ENCODE data around the gene CECR2.

CECR2 gene

GRCh38 chr22:17436382-17436980 lies 67.2 kb downstream of the CECR2 start:
- H3K4me3 ChIP-seq (ENCODE audit: insufficient read depth, low read depth, low read length, poor library complexity, severe bottlenecking), result no peak overlapping the region
- no peak for DNase-seq
- no peaks in the 10 kb centered on the region for H3K36me3 ChIP-seq (ENCODE audit: control insufficient read depth, insufficient read depth, low read length)
- H3K9me3 ChIP-seq (ENCODE audit: control insufficient read depth, low read length), result no peaks in the 10 kb centered on the region
- H3K4me1 ChIP-seq (ENCODE audit: control insufficient read depth, insufficient read depth, low read length, poor library complexity, severe bottlenecking), result no peaks in the 10 kb centered on the region
- H3K27me3 ChIP-seq (replicated peaks; ENCODE audit: control insufficient read depth, insufficient read depth, low read length, poor library complexity, severe bottlenecking), result no peaks in the 10 kb centered on the region
- no peak overlapping the region for H3K27ac ChIP-seq (ENCODE audit: insufficient read depth, low read length, poor library complexity, severe bottlenecking)

- H3K4me1 ChIP-seq (ENCODE audit: control insufficient read depth, insufficient read depth, low read length, poor library complexity, severe bottlenecking), result no peaks in the 10 kb centered on the region
- no peak overlapping the region for H3K4me3 ChIP-seq (ENCODE audit: insufficient read depth, low read depth, low read length, poor library complexity, severe bottlenecking)
- H3K36me3 ChIP-seq (ENCODE audit: control insufficient read depth, insufficient read depth, low read length), result no peaks in the 10 kb centered on the region
- H3K27ac ChIP-seq (ENCODE audit: insufficient read depth, low read length, poor library complexity, severe bottlenecking), result no peak overlapping the region
- H3K9me3 ChIP-seq (ENCODE audit: control insufficient read depth, low read length), result no peaks in the 10 kb centered on the region
- no peaks in the 10 kb centered on the region for H3K27me3 ChIP-seq (replicated peaks; ENCODE audit: control insufficient read depth, insufficient read depth, low read length, poor library complexity, severe bottlenecking)
- no peak for DNase-seq
Measured at GRCh38 chr22:17436981-17437412, 67.7 kb downstream of the CECR2 start.

- H3K4me3 ChIP-seq (ENCODE audit: insufficient read depth, low read depth, low read length, poor library complexity, severe bottlenecking), result no peak overlapping the region
- H3K27me3 ChIP-seq (replicated peaks; ENCODE audit: control insufficient read depth, insufficient read depth, low read length, poor library complexity, severe bottlenecking), result no peaks in the 10 kb centered on the region
- DNase-seq, result no peak
- H3K27ac ChIP-seq (ENCODE audit: insufficient read depth, low read length, poor library complexity, severe bottlenecking), result no peak overlapping the region
- H3K36me3 ChIP-seq (ENCODE audit: control insufficient read depth, insufficient read depth, low read length), result no peaks in the 10 kb centered on the region
- no peaks in the 10 kb centered on the region for H3K9me3 ChIP-seq (ENCODE audit: control insufficient read depth, low read length)
- H3K4me1 ChIP-seq (ENCODE audit: control insufficient read depth, insufficient read depth, low read length, poor library complexity, severe bottlenecking), result no peaks in the 10 kb centered on the region
Measured at GRCh38 chr22:17438026-17438425, 68.8 kb downstream of the CECR2 start.

GRCh38 chr22:17441326-17441725 lies 72.1 kb downstream of the CECR2 start:
- no peaks in the 10 kb centered on the region for H3K36me3 ChIP-seq (ENCODE audit: control insufficient read depth, insufficient read depth, low read length)
- DNase-seq, result no peak
- H3K27ac ChIP-seq (ENCODE audit: insufficient read depth, low read length, poor library complexity, severe bottlenecking), result no peak overlapping the region
- no peaks in the 10 kb centered on the region for H3K9me3 ChIP-seq (ENCODE audit: control insufficient read depth, low read length)
- H3K27me3 ChIP-seq (replicated peaks; ENCODE audit: control insufficient read depth, insufficient read depth, low read length, poor library complexity, severe bottlenecking), result no peaks in the 10 kb centered on the region
- H3K4me1 ChIP-seq (ENCODE audit: control insufficient read depth, insufficient read depth, low read length, poor library complexity, severe bottlenecking), result no peaks in the 10 kb centered on the region
- no peak overlapping the region for H3K4me3 ChIP-seq (ENCODE audit: insufficient read depth, low read depth, low read length, poor library complexity, severe bottlenecking)

GRCh38 chr22:17443405-17444203 lies 74.3 kb downstream of the CECR2 start:
- Histone ChIP-seq H3K4me3 (ENCODE audit: insufficient read depth, low read depth, low read length, poor library complexity, severe bottlenecking) (no peak overlapping the region), H3K27me3 (replicated peaks; ENCODE audit: control insufficient read depth, insufficient read depth, low read length, poor library complexity, severe bottlenecking) (no peaks in the 10 kb centered on the region), H3K4me1 (ENCODE audit: control insufficient read depth, insufficient read depth, low read length, poor library complexity, severe bottlenecking) (no peaks in the 10 kb centered on the region), H3K9me3 (ENCODE audit: control insufficient read depth, low read length) (no peaks in the 10 kb centered on the region), H3K36me3 (ENCODE audit: control insufficient read depth, insufficient read depth, low read length) (no peaks in the 10 kb centered on the region), H3K27ac (ENCODE audit: insufficient read depth, low read length, poor library complexity, severe bottlenecking) (no peak overlapping the region)
- no peak for DNase-seq

GRCh38 chr22:17444204-17444504 lies 74.9 kb downstream of the CECR2 start:
- no peak overlapping the region for H3K4me3 ChIP-seq (ENCODE audit: insufficient read depth, low read depth, low read length, poor library complexity, severe bottlenecking)
- H3K27ac ChIP-seq (ENCODE audit: insufficient read depth, low read length, poor library complexity, severe bottlenecking), result no peak overlapping the region
- no peaks in the 10 kb centered on the region for H3K36me3 ChIP-seq (ENCODE audit: control insufficient read depth, insufficient read depth, low read length)
- H3K4me1 ChIP-seq (ENCODE audit: control insufficient read depth, insufficient read depth, low read length, poor library complexity, severe bottlenecking), result no peaks in the 10 kb centered on the region
- no peak for DNase-seq
- H3K9me3 ChIP-seq (ENCODE audit: control insufficient read depth, low read length), result no peaks in the 10 kb centered on the region
- no peaks in the 10 kb centered on the region for H3K27me3 ChIP-seq (replicated peaks; ENCODE audit: control insufficient read depth, insufficient read depth, low read length, poor library complexity, severe bottlenecking)

- no peak overlapping the region for H3K27ac ChIP-seq (ENCODE audit: insufficient read depth, low read length, poor library complexity, severe bottlenecking)
- no peak overlapping the region for H3K4me3 ChIP-seq (ENCODE audit: insufficient read depth, low read depth, low read length, poor library complexity, severe bottlenecking)
- H3K9me3 ChIP-seq (ENCODE audit: control insufficient read depth, low read length), result no peaks in the 10 kb centered on the region
- no peaks in the 10 kb centered on the region for H3K27me3 ChIP-seq (replicated peaks; ENCODE audit: control insufficient read depth, insufficient read depth, low read length, poor library complexity, severe bottlenecking)
- no peaks in the 10 kb centered on the region for H3K36me3 ChIP-seq (ENCODE audit: control insufficient read depth, insufficient read depth, low read length)
- H3K4me1 ChIP-seq (ENCODE audit: control insufficient read depth, insufficient read depth, low read length, poor library complexity, severe bottlenecking), result no peaks in the 10 kb centered on the region
- DNase-seq, result no peak
Measured at GRCh38 chr22:17446698-17447097, 77.4 kb downstream of the CECR2 start.

GRCh38 chr22:17451316-17451715 lies 82.1 kb downstream of the CECR2 start:
- Histone ChIP-seq H3K9me3 (ENCODE audit: control insufficient read depth, low read length) (no peaks in the 10 kb centered on the region), H3K4me1 (ENCODE audit: control insufficient read depth, insufficient read depth, low read length, poor library complexity, severe bottlenecking) (no peaks in the 10 kb centered on the region)

GRCh38 chr22:17460895-17461294 lies 91.6 kb downstream of the CECR2 start:
- no peaks in the 10 kb centered on the region for H3K4me1 ChIP-seq (ENCODE audit: control insufficient read depth, insufficient read depth, low read length, poor library complexity, severe bottlenecking)
- H3K27ac ChIP-seq (ENCODE audit: insufficient read depth, low read length, poor library complexity, severe bottlenecking), result no peak overlapping the region
- no peak for DNase-seq
- no peak overlapping the region for H3K4me3 ChIP-seq (ENCODE audit: insufficient read depth, low read depth, low read length, poor library complexity, severe bottlenecking)
- H3K27me3 ChIP-seq (replicated peaks; ENCODE audit: control insufficient read depth, insufficient read depth, low read length, poor library complexity, severe bottlenecking), result no peaks in the 10 kb centered on the region
- no peaks in the 10 kb centered on the region for H3K9me3 ChIP-seq (ENCODE audit: control insufficient read depth, low read length)
- H3K36me3 ChIP-seq (ENCODE audit: control insufficient read depth, insufficient read depth, low read length), result no peaks in the 10 kb centered on the region

More at GRCh38 chr22:17451316-17451715, 82.1 kb downstream of the CECR2 start:
- H3K4me3 ChIP-seq (ENCODE audit: insufficient read depth, low read depth, low read length, poor library complexity, severe bottlenecking), result no peak overlapping the region
- no peak for DNase-seq
- no peaks in the 10 kb centered on the region for H3K27me3 ChIP-seq (replicated peaks; ENCODE audit: control insufficient read depth, insufficient read depth, low read length, poor library complexity, severe bottlenecking)
- no peaks in the 10 kb centered on the region for H3K36me3 ChIP-seq (ENCODE audit: control insufficient read depth, insufficient read depth, low read length)
- no peak overlapping the region for H3K27ac ChIP-seq (ENCODE audit: insufficient read depth, low read length, poor library complexity, severe bottlenecking)

- Histone ChIP-seq H3K4me1 (ENCODE audit: control insufficient read depth, insufficient read depth, low read length, poor library complexity, severe bottlenecking) (no peaks in the 10 kb centered on the region), H3K9me3 (ENCODE audit: control insufficient read depth, low read length) (no peaks in the 10 kb centered on the region), H3K36me3 (ENCODE audit: control insufficient read depth, insufficient read depth, low read length) (no peaks in the 10 kb centered on the region), H3K27me3 (replicated peaks; ENCODE audit: control insufficient read depth, insufficient read depth, low read length, poor library complexity, severe bottlenecking) (no peaks in the 10 kb centered on the region), H3K27ac (ENCODE audit: insufficient read depth, low read length, poor library complexity, severe bottlenecking) (no peak overlapping the region), H3K4me3 (ENCODE audit: insufficient read depth, low read depth, low read length, poor library complexity, severe bottlenecking) (no peak overlapping the region)
- DNase-seq, result no peak
Measured at GRCh38 chr22:17470880-17471500, 101.7 kb downstream of the CECR2 start.
